Pancreas (tissue), 10 donors: Measurements from ENCODE around the gene CTNNAL1. TPM values are rescaled to one million over a fixed set of nuclear protein-coding genes. Genes with fewer than 3 reads are reported as not detected.
A peak's percentile ranks its signal among the peaks of the same experiment; 100 is the strongest.
"Not testable (repeated sequence)": the region's sequence is repeated elsewhere in the genome, so short reads cannot be mapped to it uniquely, and the experiment has no call there.

Source experiments
- ATAC-seq, 4 donors: fragments of 200-7000 bp; cut with Tn5 transposase; one replicate each; pipeline versions ENCODE4 v1.8.0 to v1.9.1; 2020; ENCODE audit warnings: mild to moderate bottlenecking in 4 of 4, moderate library complexity in 4 of 4
- DNase-seq, 6 donors: peaks; one replicate each; pipeline ENCODE4 v3.0.0-alpha.2; 2020
- FAIRE-seq: peaks from 2 replicates; lab custom pipeline; 2012; peaks lifted over from hg19 to GRCh38; lab: Jason Lieb, UNC
- H3K27ac ChIP-seq, 4 donors: fragments of 200-600 bp; sonication (generic); 1 replicate in 3 of 4; 2 replicates in 1 of 4; pipeline versions ENCODE4 v1.5.0 to v1.8.0; 2020
- H3K27me3 ChIP-seq, 4 donors: fragments of 200-600 bp; one replicate each; pipeline ENCODE4 v1.8.0; 2021
- H3K36me3 ChIP-seq, 3 donors: fragments of 200-600 bp; sonication (generic) in 1 of 3; one replicate each; pipeline versions ENCODE4 v1.5.0 to v1.8.0; 2020 to 2021
- H3K4me1 ChIP-seq, 3 donors: fragments of 200-600 bp; one replicate each; pipeline ENCODE4 v1.8.0; 2021
- H3K4me3 ChIP-seq, 4 donors: fragments of 200-600 bp; sonication (generic) in 2 of 4; one replicate each; pipeline versions ENCODE4 v1.5.0 to v1.8.0; 2020 to 2021
- H3K9me3 ChIP-seq, 4 donors: fragments of 200-600 bp; one replicate each; pipeline ENCODE4 v1.8.0; 2021
- CTCF ChIP-seq, 4 donors: fragments of 200-600 bp; sonication (generic) in 3 of 4; IDR thresholded peaks; one replicate each; pipeline versions ENCODE4 v1.5.0 to v1.8.0; 2021; ENCODE audit warnings: antibody characterized with exemption in 4 of 4
- WGBS, 2 donors: extraction: QIAGEN DNeasy Blood & Tissue Kit; methylation state at CpG; one replicate each; pipeline ENCODE4 v1.1.7; 2013; 5-methylcytosine and 5-hydroxymethylcytosine counted together
- intact Hi-C, 3 donors: fragments of 100-400 bp; cut with DNase I; formaldehyde crosslinking; loops; one replicate each; pipeline versions ENCODE4 v1.11.1 to v1.14.2; 2022
- polyA plus RNA-seq, 2 donors: library from polyadenylated mRNA; stranded (reverse); fragments of 200-250 nt; gene quantifications; one replicate each; pipeline ENCODE4 v1.2.3, GENCODE V29; 2013
- total RNA-seq, 6 donors: library from RNA; stranded (reverse); fragmentation: NEBNext Ultra II Directional in 4 of 6; extraction: Animal tissue kit (Norgen Biotek cat#: 25700) in 4 of 6; gene quantifications; one replicate each; pipeline versions ENCODE4 v1.2.1 to v1.2.4, GENCODE V29; 2021 to 2023
- donor health status: healthy with polysubstance abuse.
- donor health status: DM: no; HTN: no; CAD: no; lungs with moderate emphysema.
- donor health status: DM: no; HTN: no; CAD: no.
- donor health status: control.
- donor health status: control.
- donor health status: Bipolar disorder and iron deficiency.
- donor health status: DM: yes; HTN: yes; CAD: no.
- donor health status: DM: no; HTN: no; CAD: no.
- donor health status: DM: no; HTN: no; CAD: no.
- donor health status: DM: yes; HTN: yes; CAD: no.

CTNNAL1 gene
- total RNA-seq = 10 to 100 TPM in 4 of 6 donors, 1 to 10 TPM in 2; 8.8 to 19.1 (median 15.3) TPM
- polyA plus RNA-seq = 10 to 100 TPM; 15.9 to 29.7 TPM

DNA sequence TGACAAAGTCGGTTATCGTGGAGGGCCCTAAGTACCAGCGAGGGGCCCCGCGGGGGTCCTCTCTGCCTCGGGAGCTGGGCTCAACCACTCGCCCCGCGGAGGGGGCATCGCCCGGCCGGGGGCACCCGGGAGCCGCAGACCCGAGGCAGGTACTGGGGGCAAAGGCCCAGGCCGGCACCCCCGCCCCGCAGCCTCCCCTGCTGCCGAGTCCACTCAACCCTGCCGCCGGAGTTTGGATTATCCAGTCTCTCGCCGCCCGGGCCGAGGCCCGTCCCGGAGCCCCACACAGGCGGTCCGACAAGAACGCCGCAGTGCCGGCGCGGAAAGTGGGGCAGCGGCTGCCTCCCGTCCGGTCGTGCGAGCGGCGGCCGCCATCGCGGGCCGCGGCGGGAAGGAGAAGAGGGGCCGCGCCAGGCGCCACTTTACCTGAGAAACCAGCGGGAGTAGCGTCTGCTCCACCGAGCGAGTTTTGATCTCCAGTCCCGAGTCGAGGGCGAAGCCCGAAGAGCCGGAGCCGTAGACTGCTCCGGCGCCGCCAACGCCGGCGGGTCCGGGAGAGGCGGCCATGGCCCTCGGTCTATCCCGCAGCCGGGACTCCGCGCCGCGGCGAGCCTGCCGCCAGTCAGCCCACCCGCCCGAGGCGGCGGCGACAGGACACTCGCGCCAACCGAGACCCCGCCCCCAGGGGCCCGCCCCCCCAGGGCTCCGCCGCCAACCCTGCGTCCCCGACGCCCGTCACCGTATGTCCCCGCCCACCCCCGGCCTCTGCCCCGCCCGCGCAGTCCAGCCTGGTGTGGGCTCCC is at the start of gene CTNNAL1:
Gene CTNNAL1, minus strand, starts transcription at position 624 of the 803 bp plus-strand sequence. Its CDS starts 57 bp downstream, at position 567.
- DNase-seq (peak; percentile 94 to 98 (median 94)), FAIRE-seq (no peak), ATAC-seq (peak; percentile 92 to 96 (median 94))
- peak within 1 kb of the TSS; percentile 89 to 94 (median 92) for H3K27ac ChIP-seq
- peaks cover 10 to 20% (median 15%) of the 10 kb centered on the region in 3 donors for H3K4me1 ChIP-seq
- intact Hi-C loops = no loop called here
- TF ChIP-seq CTCF (IDR thresholded peaks at IDR 0.05) = no peak
- H3K27me3 ChIP-seq = no peaks in the 10 kb centered on the region
- no peaks in the 10 kb centered on the region for H3K9me3 ChIP-seq
- WGBS, 2 donors = 0% methylated on average over 53 to 99 of the region's 99 CpGs
- no peaks in the 10 kb centered on the region for H3K36me3 ChIP-seq
- H3K4me3 ChIP-seq = peak within 1 kb of the TSS; percentile 82 to 94 (median 85)

GRCh38 chr9:109062543-109062942 is 49.2 kb upstream of the CTNNAL1 start:
- no peaks in the 10 kb centered on the region for H3K27me3 ChIP-seq
- no peak for DNase-seq

DNA sequence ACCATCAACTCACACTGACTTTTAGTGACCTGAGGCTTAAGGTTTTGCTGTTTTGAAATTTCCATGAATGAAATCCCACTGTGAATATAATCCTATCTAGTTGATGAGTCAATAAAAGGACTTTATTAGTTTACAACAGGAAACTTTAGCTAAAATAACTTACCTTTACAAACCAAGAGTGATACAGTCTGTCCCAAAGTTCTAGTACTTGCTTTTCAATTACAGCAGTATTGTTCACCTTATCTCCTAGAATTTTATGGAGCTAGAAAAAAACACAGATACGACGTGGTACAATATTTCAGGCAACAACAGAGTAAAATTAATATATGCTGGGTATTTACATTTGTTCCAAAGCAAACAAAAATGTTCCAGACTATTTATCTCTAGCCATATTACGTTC is 46.9 kb upstream of the CTNNAL1 start:
- Histone ChIP-seq H3K36me3 (peaks cover 0 to 58% (median 7%) of the 10 kb centered on the region in 3 donors), H3K27me3 (no peaks in the 10 kb centered on the region), H3K4me3 (no peak overlapping the region), H3K9me3 (no peaks in the 10 kb centered on the region), H3K4me1 (peaks cover 0 to 6% (median 0%) of the 10 kb centered on the region in 3 donors), H3K27ac (no peak overlapping the region)
- DNase-seq = no peak
- no peak for TF ChIP-seq CTCF (IDR thresholded peaks at IDR 0.05)
- intact Hi-C loops = no loop called here
- WGBS, 2 donors = 19 to 22% methylated on average over 3 of the region's 3 CpGs
- no peak for FAIRE-seq
- ATAC-seq = no peak

More at GRCh38 chr9:109062543-109062942, 49.2 kb upstream of the CTNNAL1 start:
- WGBS, 2 donors = 95% methylated on average over 6 of the region's 6 CpGs
- peaks cover 0 to 40% (median 5%) of the 10 kb centered on the region in 3 donors for H3K36me3 ChIP-seq
- no peak for TF ChIP-seq CTCF (IDR thresholded peaks at IDR 0.05)
- FAIRE-seq (no peak), ATAC-seq (no peak)
- no peak overlapping the region for H3K27ac ChIP-seq
- H3K4me1 ChIP-seq = peaks cover 0 to 6% (median 0%) of the 10 kb centered on the region in 3 donors
- H3K9me3 ChIP-seq = no peaks in the 10 kb centered on the region
- intact Hi-C loops = no loop called here
- no peak overlapping the region for H3K4me3 ChIP-seq

GRCh38 chr9:109053121-109053520 is 39.8 kb upstream of the CTNNAL1 start:
- DNase-seq, ATAC-seq, intact Hi-C loops, H3K4me1 ChIP-seq, H3K27me3 ChIP-seq, FAIRE-seq, H3K9me3 ChIP-seq, H3K4me3 ChIP-seq, H3K27ac ChIP-seq: not testable (repeated sequence)
- peaks cover 0 to 61% (median 13%) of the 10 kb centered on the region in 3 donors for H3K36me3 ChIP-seq
- 85 to 94% methylated on average over 4 of the region's 4 CpGs for WGBS, 2 donors

DNA sequence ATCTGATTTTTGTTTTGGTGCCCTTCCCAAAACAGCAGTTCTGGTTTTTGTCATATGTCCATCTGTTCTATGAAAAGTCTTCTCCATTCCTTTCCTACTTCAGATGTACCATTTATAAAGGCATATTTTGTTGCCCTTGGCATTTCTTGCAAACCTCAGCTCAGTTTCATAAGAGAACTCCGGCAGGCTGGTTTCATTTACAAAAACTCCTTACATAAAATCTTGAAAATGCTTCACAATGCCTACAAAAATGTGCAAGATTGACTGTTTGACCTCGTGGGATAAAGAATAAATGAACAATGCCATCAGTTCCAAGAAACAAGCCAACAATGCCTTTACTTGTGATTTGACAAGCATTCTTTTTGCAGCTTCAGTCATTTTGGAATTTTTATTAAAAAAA is 39.1 kb upstream of the CTNNAL1 start:
- no peak for FAIRE-seq
- DNase-seq = no peak
- Histone ChIP-seq H3K9me3 (no peaks in the 10 kb centered on the region), H3K36me3 (peaks cover 0 to 68% (median 13%) of the 10 kb centered on the region in 3 donors), H3K27ac (no peak overlapping the region), H3K4me3 (no peak overlapping the region), H3K27me3 (no peaks in the 10 kb centered on the region), H3K4me1 (no peaks in the 10 kb centered on the region)
- WGBS, 2 donors = 83 to 87% methylated on average over 2 of the region's 2 CpGs
- intact Hi-C loops = no loop called here
- TF ChIP-seq CTCF (IDR thresholded peaks at IDR 0.05) = no peak
- ATAC-seq = no peak
